AG09319 (cell line): ENCODE measurements around the gene RFX2.
A peak's percentile ranks its signal among the peaks of the same experiment; 100 is the strongest.

Experiments used
- DNase-seq: peaks from one replicate; pipeline ENCODE4 v3.0.0-alpha.2; 2010; ENCODE audit warnings: low read depth; ENCODE audit errors: extremely low read depth
- TF ChIP-seq, protein P1 (sequence below): IDR thresholded peaks from 2 replicates; pipeline ENCODE4 v1.5.1; 2011; ENCODE audit warnings: low read depth, mild to moderate bottlenecking, inconsistent platforms, low read length, moderate library complexity

Gene RFX2

GRCh38 chr19:5999693-6000092 is 110.6 kb downstream of the RFX2 start:
- no peak for DNase-seq
- TF ChIP-seq, protein P1, sequence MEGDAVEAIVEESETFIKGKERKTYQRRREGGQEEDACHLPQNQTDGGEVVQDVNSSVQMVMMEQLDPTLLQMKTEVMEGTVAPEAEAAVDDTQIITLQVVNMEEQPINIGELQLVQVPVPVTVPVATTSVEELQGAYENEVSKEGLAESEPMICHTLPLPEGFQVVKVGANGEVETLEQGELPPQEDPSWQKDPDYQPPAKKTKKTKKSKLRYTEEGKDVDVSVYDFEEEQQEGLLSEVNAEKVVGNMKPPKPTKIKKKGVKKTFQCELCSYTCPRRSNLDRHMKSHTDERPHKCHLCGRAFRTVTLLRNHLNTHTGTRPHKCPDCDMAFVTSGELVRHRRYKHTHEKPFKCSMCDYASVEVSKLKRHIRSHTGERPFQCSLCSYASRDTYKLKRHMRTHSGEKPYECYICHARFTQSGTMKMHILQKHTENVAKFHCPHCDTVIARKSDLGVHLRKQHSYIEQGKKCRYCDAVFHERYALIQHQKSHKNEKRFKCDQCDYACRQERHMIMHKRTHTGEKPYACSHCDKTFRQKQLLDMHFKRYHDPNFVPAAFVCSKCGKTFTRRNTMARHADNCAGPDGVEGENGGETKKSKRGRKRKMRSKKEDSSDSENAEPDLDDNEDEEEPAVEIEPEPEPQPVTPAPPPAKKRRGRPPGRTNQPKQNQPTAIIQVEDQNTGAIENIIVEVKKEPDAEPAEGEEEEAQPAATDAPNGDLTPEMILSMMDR: no peak

DNA sequence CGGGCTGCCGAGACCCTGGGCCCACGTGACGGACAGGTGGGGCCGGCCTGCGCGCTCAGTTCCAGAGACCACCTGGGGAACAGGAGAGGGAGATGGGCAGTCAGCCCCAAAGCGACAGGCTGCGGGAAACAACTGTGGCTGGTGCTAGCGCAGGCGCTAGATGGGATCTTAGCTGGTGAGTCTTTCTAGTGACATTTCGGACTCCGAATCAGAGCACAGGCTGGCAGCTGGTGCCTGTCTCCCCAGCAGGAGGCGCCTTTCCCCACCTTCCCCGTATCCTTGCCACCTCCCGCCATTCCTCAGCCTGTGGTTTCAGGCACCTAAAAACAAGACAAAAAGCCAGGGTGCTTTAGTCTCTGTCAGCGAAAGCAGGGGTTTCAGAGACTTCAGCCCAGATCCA is 112.9 kb downstream of the RFX2 start:
- DNase-seq: no peak
- TF ChIP-seq, protein P1: peak; percentile 3; the same call in 1 of the 2 replicates

- DNase-seq: no peak
- TF ChIP-seq, protein P1: no peak
Measured at GRCh38 chr19:5996623-5997320, 113.5 kb downstream of the RFX2 start.

GRCh38 chr19:5996102-5996501 is 114.2 kb downstream of the RFX2 start:
- TF ChIP-seq, protein P1: no peak
- no peak for DNase-seq

GRCh38 chr19:5995606-5996005 is 114.7 kb downstream of the RFX2 start:
- TF ChIP-seq, protein P1: no peak
- no peak for DNase-seq

DNA sequence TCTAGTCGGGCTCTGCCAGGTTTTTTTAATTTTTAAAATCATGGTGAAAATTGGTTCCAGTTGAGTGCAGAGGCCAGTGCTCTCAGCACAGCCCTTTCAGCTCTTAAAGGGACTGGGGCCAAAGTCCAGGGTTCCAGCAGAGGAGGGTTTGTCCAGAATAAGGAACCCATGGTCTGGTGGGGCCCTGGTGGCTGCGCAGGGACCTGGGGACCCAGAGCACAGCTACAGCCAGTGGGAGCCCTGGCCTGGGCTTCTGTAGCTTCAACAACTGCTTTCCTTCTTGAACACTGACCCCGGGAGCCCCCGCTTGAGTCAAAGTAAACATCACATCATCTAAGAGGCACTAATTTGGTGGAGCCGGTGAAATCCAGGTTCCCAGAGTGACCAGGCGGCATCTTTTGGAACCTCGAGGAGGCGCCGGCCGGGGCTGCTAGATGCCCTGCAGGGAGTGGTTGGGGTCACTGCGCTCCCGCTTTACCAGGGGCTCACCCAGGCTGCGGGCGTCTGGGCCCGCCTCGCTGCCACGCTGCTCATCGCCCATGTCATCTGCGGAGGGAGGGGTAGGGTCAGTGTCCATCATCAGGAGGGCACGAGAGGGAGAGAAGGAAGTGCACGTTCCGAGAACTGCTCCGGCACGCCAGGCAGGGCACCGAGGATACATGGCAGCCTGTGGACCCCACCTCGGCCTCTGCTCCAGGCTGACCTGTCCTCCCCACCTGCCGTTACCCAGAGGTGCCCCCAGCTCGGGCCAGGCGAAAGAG is 115.7 kb downstream of the RFX2 start:
- DNase-seq: no peak
- TF ChIP-seq, protein P1: no peak

DNA sequence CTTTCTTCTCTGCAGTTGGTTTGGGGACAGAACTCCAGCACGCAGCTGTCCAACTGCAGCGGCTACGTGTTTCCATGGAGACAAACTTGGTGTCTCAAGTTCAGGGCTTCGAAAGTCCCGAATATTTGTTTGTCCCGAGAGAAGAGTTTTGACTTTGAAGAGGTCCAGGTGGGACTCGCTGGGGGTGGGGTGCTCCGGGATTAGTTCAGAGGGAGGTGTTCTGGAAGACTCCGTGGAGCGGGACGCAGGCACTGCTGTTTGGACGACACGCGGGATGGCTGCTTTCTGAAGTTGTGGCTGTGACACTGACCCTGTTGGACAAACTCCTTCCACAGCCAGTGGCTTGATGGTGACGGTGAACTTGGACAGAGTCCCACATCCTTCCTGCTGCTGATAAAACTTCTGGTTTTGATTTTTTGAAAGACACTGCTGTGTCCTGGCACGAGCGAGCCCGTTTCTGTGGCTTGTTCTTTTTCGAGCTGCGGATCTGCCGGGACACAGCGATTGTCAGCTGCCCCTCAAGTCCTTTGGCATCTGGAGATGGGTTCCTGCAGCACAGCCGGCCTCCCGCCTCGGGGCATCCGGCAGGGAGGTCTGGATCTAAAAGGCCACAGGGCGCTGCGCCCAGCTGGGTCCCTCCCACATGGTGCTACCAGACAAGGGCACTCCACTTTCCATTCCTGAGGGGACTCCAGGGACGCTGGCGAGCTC is 116.5 kb downstream of the RFX2 start:
- DNase-seq: no peak

More for the DNA sequence above, 116.5 kb downstream of the RFX2 start:
- TF ChIP-seq, protein P1: no peak
